CD4-positive, alpha-beta T cell treated with Interleukin-17A for 4 hours (primary cell): ENCODE measurements around the gene MYBL2.

Experiments
- DNase-seq: peaks from one replicate; pipeline ENCODE4 v3.0.0-alpha.2; 2020; ENCODE audit warnings: mixed read lengths

The MYBL2 gene

GRCh38 chr20:43724383-43724782 is 57.5 kb downstream of the MYBL2 start:
- DNase-seq, result no peak

GRCh38 chr20:43725666-43726065 is 58.8 kb downstream of the MYBL2 start:
- no peak for DNase-seq

- DNase-seq, result no peak
Observed at GRCh38 chr20:43726333-43726732, 59.4 kb downstream of the MYBL2 start.

GRCh38 chr20:43726811-43727338 is 60.0 kb downstream of the MYBL2 start, which contains the start of gene GTSF1L:
TSS of gene GTSF1L (minus strand) at chr20:43727002. CDS start at chr20:43726694, 308 bp downstream.
- DNase-seq, result no peak

- DNase-seq, result peak; percentile 55
Observed at GRCh38 chr20:43727980-43728590, 61.2 kb downstream of the MYBL2 start.

- DNase-seq, result peak; percentile 32
Observed at GRCh38 chr20:43728686-43729255, 61.9 kb downstream of the MYBL2 start.

- DNase-seq, result no peak
Observed at GRCh38 chr20:43731469-43731868, 64.6 kb downstream of the MYBL2 start.

- DNase-seq, result no peak
Observed at GRCh38 chr20:43731927-43732326, 65.0 kb downstream of the MYBL2 start.

- DNase-seq, result no peak
Observed at GRCh38 chr20:43736588-43737158, 69.8 kb downstream of the MYBL2 start.

- no peak for DNase-seq
Observed at GRCh38 chr20:43737925-43738324, 71.0 kb downstream of the MYBL2 start.

- DNase-seq, result no peak
Observed at GRCh38 chr20:43739148-43739749, 72.3 kb downstream of the MYBL2 start.

- no peak for DNase-seq
Observed at GRCh38 chr20:43740642-43741041, 73.7 kb downstream of the MYBL2 start.

GRCh38 chr20:43744151-43744611 is 77.3 kb downstream of the MYBL2 start:
- peak; percentile 33 for DNase-seq

GRCh38 chr20:43744966-43745730 is 78.2 kb downstream of the MYBL2 start:
- no peak for DNase-seq

- DNase-seq, result no peak
Observed at GRCh38 chr20:43746344-43747137, 79.6 kb downstream of the MYBL2 start.

GRCh38 chr20:43748274-43748673 is 81.4 kb downstream of the MYBL2 start:
- DNase-seq, result no peak

- peak; percentile 87 for DNase-seq
Observed at GRCh38 chr20:43749734-43750294, 82.9 kb downstream of the MYBL2 start.

- no peak for DNase-seq
Observed at GRCh38 chr20:43750774-43751166, 83.9 kb downstream of the MYBL2 start.

GRCh38 chr20:43751167-43752050 is 84.5 kb downstream of the MYBL2 start:
- no peak for DNase-seq

- no peak for DNase-seq
Observed at GRCh38 chr20:43752051-43752360, 85.1 kb downstream of the MYBL2 start.
